ENCODE measurements around the gene SOX18.

The SOX18 gene

GRCh38 chr20:64067733-64068307 is 18.4 kb upstream of the SOX18 start:
- DNase-seq: no peak

- no peak for DNase-seq
Measured at GRCh38 chr20:64067005-64067632, 17.7 kb upstream of the SOX18 start.

- no peak for DNase-seq
Measured at GRCh38 chr20:64065974-64066343, 16.5 kb upstream of the SOX18 start.

GRCh38 chr20:64065062-64065973 is 15.9 kb upstream of the SOX18 start:
- DNase-seq: no peak

- DNase-seq: no peak
Measured at GRCh38 chr20:64064145-64064698, 14.8 kb upstream of the SOX18 start.

- no peak for DNase-seq
Measured at GRCh38 chr20:64063389-64064144, 14.1 kb upstream of the SOX18 start.

GRCh38 chr20:64062596-64063388 is 13.4 kb upstream of the SOX18 start, which contains the start of gene TCEA2:
Gene TCEA2 (plus strand): TSS chr20:64063198. CDS start chr20:64063313, 115 bp downstream.
- peak; percentile 90 for DNase-seq

- DNase-seq: no peak
Measured at GRCh38 chr20:64062276-64062595, 12.8 kb upstream of the SOX18 start.

- no peak for DNase-seq
Measured at GRCh38 chr20:64058536-64058935, 9.1 kb upstream of the SOX18 start.

GRCh38 chr20:64057628-64058498 is 8.4 kb upstream of the SOX18 start:
- DNase-seq: peak; percentile 82

- DNase-seq: no peak
Measured at GRCh38 chr20:64056889-64057627, 7.6 kb upstream of the SOX18 start.

GRCh38 chr20:64056639-64056888 is 7.1 kb upstream of the SOX18 start:
- no peak for DNase-seq

GRCh38 chr20:64055893-64056638 is 6.6 kb upstream of the SOX18 start:
- DNase-seq: no peak

GRCh38 chr20:64055396-64055892 is 6.0 kb upstream of the SOX18 start:
- DNase-seq: no peak

- DNase-seq: no peak
Measured at GRCh38 chr20:64053841-64054661, 4.6 kb upstream of the SOX18 start.

- no peak for DNase-seq
Measured at GRCh38 chr20:64052987-64053840, 3.8 kb upstream of the SOX18 start.

GRCh38 chr20:64052326-64052722 is 2.9 kb upstream of the SOX18 start:
- DNase-seq: no peak
